ENCODE results near the gene NECAB2.
A peak's percentile ranks its signal among the peaks of the same experiment; 100 is the strongest.

Gene NECAB2

DNA sequence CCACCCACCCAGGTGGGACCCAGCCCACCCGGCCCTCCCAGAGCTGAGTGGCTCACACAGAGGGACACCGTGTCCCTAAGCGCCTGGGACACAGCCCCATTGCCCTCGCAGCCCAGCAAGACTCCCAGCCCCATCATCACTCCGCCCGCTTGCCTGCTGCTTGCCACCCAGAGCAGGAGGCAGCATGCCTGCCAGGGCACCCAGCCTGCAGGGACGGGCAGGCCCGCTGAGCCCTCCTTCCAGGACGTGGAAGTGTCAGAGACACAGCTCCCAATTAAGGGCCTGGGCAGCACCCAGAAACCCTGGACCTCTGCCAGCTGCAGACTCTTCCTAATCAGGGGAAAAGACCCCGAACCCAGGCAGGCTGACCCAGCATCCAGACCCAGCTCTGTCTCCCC is 32.2 kb upstream of the NECAB2 start:
- Histone ChIP-seq H3K36me3 (ENCODE audit: control insufficient read depth, insufficient read depth, low read length) (no peaks in the 10 kb centered on the region), H3K9ac (no peak overlapping the region), H3K79me2 (no peaks in the 10 kb centered on the region), H3K27ac (no peak overlapping the region), H3K27me3 (ENCODE audit: control insufficient read depth, insufficient read depth, low read length) (no peaks in the 10 kb centered on the region), H3K9me3 (ENCODE audit: control insufficient read depth, low read length) (no peaks in the 10 kb centered on the region), H3K4me2 (ENCODE audit: low read length) (no peak overlapping the region), H3K4me1 (peaks cover 15% of the 10 kb centered on the region), H2AFZ (no peak overlapping the region), H3K4me3 (ENCODE audit: low read depth, low read length) (no peak overlapping the region)
- TF ChIP-seq, protein P1, sequence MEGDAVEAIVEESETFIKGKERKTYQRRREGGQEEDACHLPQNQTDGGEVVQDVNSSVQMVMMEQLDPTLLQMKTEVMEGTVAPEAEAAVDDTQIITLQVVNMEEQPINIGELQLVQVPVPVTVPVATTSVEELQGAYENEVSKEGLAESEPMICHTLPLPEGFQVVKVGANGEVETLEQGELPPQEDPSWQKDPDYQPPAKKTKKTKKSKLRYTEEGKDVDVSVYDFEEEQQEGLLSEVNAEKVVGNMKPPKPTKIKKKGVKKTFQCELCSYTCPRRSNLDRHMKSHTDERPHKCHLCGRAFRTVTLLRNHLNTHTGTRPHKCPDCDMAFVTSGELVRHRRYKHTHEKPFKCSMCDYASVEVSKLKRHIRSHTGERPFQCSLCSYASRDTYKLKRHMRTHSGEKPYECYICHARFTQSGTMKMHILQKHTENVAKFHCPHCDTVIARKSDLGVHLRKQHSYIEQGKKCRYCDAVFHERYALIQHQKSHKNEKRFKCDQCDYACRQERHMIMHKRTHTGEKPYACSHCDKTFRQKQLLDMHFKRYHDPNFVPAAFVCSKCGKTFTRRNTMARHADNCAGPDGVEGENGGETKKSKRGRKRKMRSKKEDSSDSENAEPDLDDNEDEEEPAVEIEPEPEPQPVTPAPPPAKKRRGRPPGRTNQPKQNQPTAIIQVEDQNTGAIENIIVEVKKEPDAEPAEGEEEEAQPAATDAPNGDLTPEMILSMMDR (IDR thresholded peaks at IDR 0.05), result no peak

DNA sequence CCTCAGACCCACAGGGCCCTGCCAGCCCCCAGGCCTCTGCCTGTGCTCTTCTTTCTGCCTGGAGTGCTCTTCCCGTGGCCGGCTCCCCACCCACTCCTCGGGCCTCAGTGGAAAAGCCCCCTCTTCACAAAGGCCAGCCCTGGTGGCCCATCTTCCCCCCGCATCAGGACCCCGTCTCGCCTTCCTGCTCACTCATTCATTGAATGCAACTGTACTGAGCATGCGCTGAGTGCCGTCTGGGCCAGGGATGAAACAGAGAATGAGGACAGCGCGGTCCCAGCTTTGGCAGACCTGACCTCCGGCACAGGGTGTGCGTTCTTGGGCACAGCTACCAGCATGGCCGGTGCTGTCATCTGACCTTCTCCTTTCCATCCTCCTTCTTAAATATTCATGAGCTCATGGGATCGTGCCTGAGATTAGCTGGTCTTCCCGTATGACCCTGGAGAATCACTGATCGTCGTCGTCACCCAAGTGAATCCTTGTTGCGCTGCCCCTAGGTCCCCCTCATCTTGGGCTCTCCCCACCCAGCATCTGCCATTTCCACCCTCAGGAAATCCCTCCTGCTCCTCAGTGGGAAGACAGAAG is 31.4 kb upstream of the NECAB2 start:
- H3K27ac ChIP-seq, result no peak overlapping the region
- no peak overlapping the region for H3K9ac ChIP-seq
- no peaks in the 10 kb centered on the region for H3K79me2 ChIP-seq
- H3K9me3 ChIP-seq (ENCODE audit: control insufficient read depth, low read length), result no peaks in the 10 kb centered on the region
- H3K4me3 ChIP-seq (ENCODE audit: low read depth, low read length), result no peak overlapping the region
- TF ChIP-seq, protein P1 (IDR thresholded peaks at IDR 0.05), result no peak
- H3K36me3 ChIP-seq (ENCODE audit: control insufficient read depth, insufficient read depth, low read length), result no peaks in the 10 kb centered on the region
- H3K4me2 ChIP-seq (ENCODE audit: low read length), result no peak overlapping the region
- no peaks in the 10 kb centered on the region for H3K27me3 ChIP-seq (ENCODE audit: control insufficient read depth, insufficient read depth, low read length)
- peaks cover 7% of the 10 kb centered on the region for H3K4me1 ChIP-seq
- H2AFZ ChIP-seq, result peak overlapping the region; percentile 6

DNA sequence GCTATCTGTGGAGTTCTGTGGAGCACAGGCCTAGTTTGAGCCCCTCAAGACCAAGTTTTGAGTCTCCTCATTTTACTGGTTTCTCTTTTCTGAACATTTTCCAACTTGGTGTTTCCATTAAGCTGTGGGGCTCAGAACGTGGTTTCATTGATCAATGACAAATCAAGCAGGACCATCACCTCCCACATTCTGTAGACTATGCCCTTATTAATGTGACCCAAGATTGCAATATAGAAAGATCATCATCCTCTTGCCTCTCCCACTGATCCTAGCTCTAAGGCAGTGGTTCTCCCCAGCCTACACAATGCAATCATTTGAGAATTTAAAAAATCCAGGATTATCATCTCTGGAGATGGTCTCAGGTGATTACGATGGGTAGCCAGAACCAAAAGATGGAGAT is 30.8 kb upstream of the NECAB2 start:
- H3K36me3 ChIP-seq (ENCODE audit: control insufficient read depth, insufficient read depth, low read length), result no peaks in the 10 kb centered on the region
- H3K27me3 ChIP-seq (ENCODE audit: control insufficient read depth, insufficient read depth, low read length), result no peaks in the 10 kb centered on the region
- H3K9ac ChIP-seq, result no peak overlapping the region
- TF ChIP-seq, protein P1 (IDR thresholded peaks at IDR 0.05), result no peak
- no peak overlapping the region for H3K4me3 ChIP-seq (ENCODE audit: low read depth, low read length)
- peaks cover 3% of the 10 kb centered on the region for H3K4me1 ChIP-seq
- no peak overlapping the region for H3K27ac ChIP-seq
- H2AFZ ChIP-seq, result no peak overlapping the region
- H3K4me2 ChIP-seq (ENCODE audit: low read length), result no peak overlapping the region
- H3K79me2 ChIP-seq, result no peaks in the 10 kb centered on the region
- no peaks in the 10 kb centered on the region for H3K9me3 ChIP-seq (ENCODE audit: control insufficient read depth, low read length)

GRCh38 chr16:83937922-83938885 is 29.8 kb upstream of the NECAB2 start:
- Histone ChIP-seq H3K9ac (no peak overlapping the region), H3K9me3 (ENCODE audit: control insufficient read depth, low read length) (no peaks in the 10 kb centered on the region), H3K4me1 (peaks cover 3% of the 10 kb centered on the region), H3K4me2 (ENCODE audit: low read length) (no peak overlapping the region), H3K27me3 (ENCODE audit: control insufficient read depth, insufficient read depth, low read length) (no peaks in the 10 kb centered on the region), H3K27ac (no peak overlapping the region), H3K79me2 (no peaks in the 10 kb centered on the region), H3K4me3 (ENCODE audit: low read depth, low read length) (no peak overlapping the region), H2AFZ (no peak overlapping the region), H3K36me3 (ENCODE audit: control insufficient read depth, insufficient read depth, low read length) (no peaks in the 10 kb centered on the region)
- TF ChIP-seq, protein P1 (IDR thresholded peaks at IDR 0.05), result no peak

Measured in parathyroid adenoma (tissue), 2 donors.